ENCODE data around the gene TMEM190.

DNA sequence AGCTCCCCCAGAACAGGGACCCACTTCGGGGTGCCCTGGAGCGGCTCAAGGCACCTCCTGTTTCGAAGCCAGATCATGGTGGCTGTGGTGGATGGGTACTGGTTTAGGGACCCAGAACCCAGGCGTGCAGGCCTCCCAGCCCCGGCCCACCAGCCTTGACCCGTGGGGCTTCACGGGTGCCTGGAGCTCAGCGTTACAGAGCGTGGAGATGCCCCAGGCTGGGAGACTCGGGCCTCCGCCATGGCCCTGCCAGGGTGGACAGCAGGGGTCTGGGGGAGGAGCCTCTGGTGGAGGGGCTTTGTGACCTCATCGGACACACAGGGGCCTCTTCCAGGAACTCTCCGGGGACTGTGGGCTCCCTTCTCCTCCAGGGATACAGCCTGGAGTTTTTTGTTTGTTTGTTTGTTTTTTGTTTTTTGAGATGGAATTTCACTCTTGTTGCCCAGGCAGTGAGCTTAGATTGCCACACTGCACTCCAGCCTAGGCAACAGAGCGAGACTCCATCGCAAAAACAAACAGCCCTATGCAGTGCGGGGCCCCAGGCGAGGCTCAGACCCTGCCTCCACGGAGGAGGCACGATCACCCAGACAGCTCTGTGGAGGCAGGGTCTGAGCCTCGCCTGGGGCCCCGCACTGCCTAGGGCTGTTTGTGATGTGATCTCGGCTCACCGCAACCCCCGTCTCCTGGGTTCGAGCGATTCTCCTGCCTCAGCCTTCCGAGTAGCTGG is 13.5 kb upstream of the TMEM190 start, which contains the start of gene GARIN5B:
- TF ChIP-seq, protein P1, sequence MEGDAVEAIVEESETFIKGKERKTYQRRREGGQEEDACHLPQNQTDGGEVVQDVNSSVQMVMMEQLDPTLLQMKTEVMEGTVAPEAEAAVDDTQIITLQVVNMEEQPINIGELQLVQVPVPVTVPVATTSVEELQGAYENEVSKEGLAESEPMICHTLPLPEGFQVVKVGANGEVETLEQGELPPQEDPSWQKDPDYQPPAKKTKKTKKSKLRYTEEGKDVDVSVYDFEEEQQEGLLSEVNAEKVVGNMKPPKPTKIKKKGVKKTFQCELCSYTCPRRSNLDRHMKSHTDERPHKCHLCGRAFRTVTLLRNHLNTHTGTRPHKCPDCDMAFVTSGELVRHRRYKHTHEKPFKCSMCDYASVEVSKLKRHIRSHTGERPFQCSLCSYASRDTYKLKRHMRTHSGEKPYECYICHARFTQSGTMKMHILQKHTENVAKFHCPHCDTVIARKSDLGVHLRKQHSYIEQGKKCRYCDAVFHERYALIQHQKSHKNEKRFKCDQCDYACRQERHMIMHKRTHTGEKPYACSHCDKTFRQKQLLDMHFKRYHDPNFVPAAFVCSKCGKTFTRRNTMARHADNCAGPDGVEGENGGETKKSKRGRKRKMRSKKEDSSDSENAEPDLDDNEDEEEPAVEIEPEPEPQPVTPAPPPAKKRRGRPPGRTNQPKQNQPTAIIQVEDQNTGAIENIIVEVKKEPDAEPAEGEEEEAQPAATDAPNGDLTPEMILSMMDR (IDR thresholded peaks at IDR 0.05): no peak
- TF ChIP-seq POLR2A (IDR thresholded peaks at IDR 0.05): no peak
